K562 (cell line): ENCODE measurements around the gene RHOF. TPM values are rescaled to one million over a fixed set of nuclear protein-coding genes. Genes with fewer than 3 reads are reported as not detected.

ENCODE experiments used
- ATF4 ChIP-seq: fragments of 450-650 bp; formaldehyde crosslinking; IDR thresholded peaks from 2 replicates; pipeline ENCODE4 v1.4.0; 2022; ENCODE audit warnings: mild to moderate bottlenecking, moderate library complexity
- ATF7 ChIP-seq: fragments of 450-650 bp; IDR thresholded peaks from 2 replicates; pipeline ENCODE4 v1.7.1; 2014; ENCODE audit warnings: mild to moderate bottlenecking, moderate library complexity
- BRD9 ChIP-seq: fragments of 450-650 bp; IDR thresholded peaks from 2 replicates; pipeline ENCODE4 v1.6.1; 2018; ENCODE audit warnings: low read depth; ENCODE audit not compliant: partially characterized antibody
- CGGBP1 ChIP-seq: fragments of 250-450 bp; sonication (Bioruptor Pico); IDR thresholded peaks from 2 replicates; pipeline ENCODE4 v1.9.0; 2021; ENCODE audit warnings: mild to moderate bottlenecking
- E2F3 ChIP-seq: fragments of 250-450 bp; sonication (Bioruptor Pico); IDR thresholded peaks from 2 replicates; pipeline ENCODE4 v1.4.0; 2020; ENCODE audit warnings: mild to moderate bottlenecking
- ELK1 ChIP-seq: sonication (generic); formaldehyde crosslinking; IDR thresholded peaks from 2 replicates; pipeline ENCODE4 v1.8.1; 2022; ENCODE audit warnings: missing genetic modification reagents
- FOXK1 ChIP-seq: sonication (generic); formaldehyde crosslinking; IDR thresholded peaks from 2 replicates; pipeline ENCODE4 v1.8.0; 2022; ENCODE audit warnings: missing genetic modification reagents, mild to moderate bottlenecking, borderline replicate concordance
- HDAC3 ChIP-seq: fragments of 450-650 bp; IDR thresholded peaks from 2 replicates; pipeline ENCODE4 v1.6.1; 2018; ENCODE audit warnings: borderline replicate concordance, mild to moderate bottlenecking, moderate library complexity; ENCODE audit not compliant: partially characterized antibody
- HOXB6 ChIP-seq: fragments of 250-450 bp; sonication (Bioruptor Pico); IDR thresholded peaks from 2 replicates; pipeline ENCODE4 v1.5.1; 2022; ENCODE audit warnings: mild to moderate bottlenecking, borderline replicate concordance
- HSF4 ChIP-seq: fragments of 250-450 bp; sonication (Bioruptor Pico); IDR thresholded peaks from 2 replicates; pipeline ENCODE4 v2.1.2; 2022; ENCODE audit warnings: mild to moderate bottlenecking, moderate library complexity, borderline replicate concordance
- KAT8 ChIP-seq: fragments of 450-650 bp; IDR thresholded peaks from 2 replicates; pipeline ENCODE4 v1.6.1; 2016; ENCODE audit warnings: low read depth, mild to moderate bottlenecking
- KDM2B ChIP-seq: fragments of 250-450 bp; sonication (Bioruptor Pico); IDR thresholded peaks from 2 replicates; pipeline ENCODE4 v1.8.0; 2021; ENCODE audit warnings: mild to moderate bottlenecking, moderate library complexity
- MCM2 ChIP-seq: fragments of 450-650 bp; IDR thresholded peaks from 2 replicates; pipeline ENCODE4 v1.6.1; 2017; ENCODE audit warnings: low read depth, mild to moderate bottlenecking
- MEIS2 ChIP-seq: fragments of 450-650 bp; IDR thresholded peaks from 2 replicates; pipeline ENCODE4 v1.6.1; 2014; ENCODE audit warnings: mild to moderate bottlenecking; ENCODE audit not compliant: partially characterized antibody
- MYC ChIP-seq, 2 experiments: fragments of 250-450 bp in 1 of 2; sonication (Bioruptor Pico) in 1 of 2; IDR thresholded peaks; 2 replicates each; pipeline versions ENCODE4 v1.5.1 to v1.6.1; 2012 to 2021; ENCODE audit warnings: low read depth in 2 of 2, borderline replicate concordance in 1 of 2, improper control_type of control experiment in 1 of 2, low read length in 1 of 2, mild to moderate bottlenecking in 1 of 2, moderate library complexity in 1 of 2
- NFE2 ChIP-seq: IDR thresholded peaks from 2 replicates; pipeline ENCODE4 v1.6.1; 2014; ENCODE audit warnings: antibody characterized with exemption, low read depth
- PTBP1 ChIP-seq: fragments of 200-400 bp; formaldehyde crosslinking; IDR thresholded peaks from 2 replicates; pipeline ENCODE4 v1.6.1; 2017; ENCODE audit warnings: low read depth, low read length
- RBM15 ChIP-seq: fragments of 200-400 bp; formaldehyde crosslinking; IDR thresholded peaks from 2 replicates; pipeline ENCODE4 v1.6.1; 2018; ENCODE audit warnings: mild to moderate bottlenecking, low read length, moderate library complexity; ENCODE audit not compliant: insufficient read depth
- RCOR1 ChIP-seq, 2 experiments: IDR thresholded peaks; 2 replicates each; pipeline ENCODE4 v1.6.1; 2012; ENCODE audit warnings: low read depth in 2 of 2, low read length in 2 of 2, borderline replicate concordance in 1 of 2, improper control_type of control experiment in 1 of 2
- SOX6 ChIP-seq: fragments of 450-650 bp; IDR thresholded peaks from 2 replicates; pipeline ENCODE4 v1.6.1; 2014; ENCODE audit warnings: mild to moderate bottlenecking
- SREBF2 ChIP-seq: sonication (generic); formaldehyde crosslinking; IDR thresholded peaks from 2 replicates; pipeline ENCODE4 v1.4.0; 2020; ENCODE audit warnings: mild to moderate bottlenecking, missing genetic modification reagents
- SRSF7 ChIP-seq: fragments of 200-400 bp; formaldehyde crosslinking; optimal IDR thresholded peaks from 2 replicates; pipeline ENCODE3; 2017; ENCODE audit warnings: mild to moderate bottlenecking, low read depth, low read length
- SUPT5H ChIP-seq: fragments of 450-650 bp; IDR thresholded peaks from 2 replicates; pipeline ENCODE4 v1.6.1; 2016
- TGIF2 ChIP-seq: sonication (generic); formaldehyde crosslinking; IDR thresholded peaks from 2 replicates; pipeline ENCODE4 v1.8.1; 2022; ENCODE audit warnings: mild to moderate bottlenecking, missing genetic modification reagents, moderate library complexity
- ZNF140 ChIP-seq: fragments of 250-450 bp; sonication (Bioruptor Pico); IDR thresholded peaks from 2 replicates; pipeline ENCODE4 v1.8.0; 2021; ENCODE audit warnings: moderate library complexity, mild to moderate bottlenecking, inconsistent platforms
- ZNF143 ChIP-seq: sonication (generic); formaldehyde crosslinking; IDR thresholded peaks from 2 replicates; pipeline ENCODE4 v1.9.0; 2022; ENCODE audit warnings: mild to moderate bottlenecking, missing genetic modification reagents
- ZNF280B ChIP-seq: fragments of 250-450 bp; sonication (Bioruptor Pico); IDR thresholded peaks from 2 replicates; pipeline ENCODE4 v1.5.1; 2021; ENCODE audit warnings: mild to moderate bottlenecking
- polyA plus RNA-seq, 8 experiments: library from polyadenylated mRNA; depleted of rRNA in 4 of 8; stranded (reverse) in 5 of 8; unstranded in 3 of 8; fragments of >200 nt; fragmentation: Nextera tagmentation in 2 of 8; fragmentation: Illumina TruSeq in 1 of 8; extraction: Ambion mirVana in 2 of 8; extraction: Trizol in 1 of 8; gene quantifications; 2 replicates each; pipeline versions ENCODE4 v1.2.1 to v1.2.3, GENCODE V29; 2011 to 2014; ENCODE audit warnings: inconsistent platforms in 1 of 8, missing spikeins in 1 of 8
- total RNA-seq, 7 experiments: library from RNA; depleted of rRNA in 6 of 7; stranded (reverse); fragments of >200 nt in 6 of 7; fragmentation: Illumina TruSeq in 2 of 7; extraction: Trizol in 2 of 7; gene quantifications; 2 replicates each; pipeline versions ENCODE4 v1.2.1 to v1.2.3, GENCODE V29; 2011 to 2021; ENCODE audit warnings: low replicate concordance in 1 of 7

RHOF gene
- total and polyA plus RNA-seq, 9 of the 15 experiments (the other 6 are each of a cell fraction or from before 2014, with no cell fraction given), result 0.13 to 10.1 (median 4.0) TPM

GRCh38 chr12:121799156-121799841, 5.8 kb upstream of the RHOF start (continued):
- no peak for TF ChIP-seq ELK1 (CRISPR knock-in tag)
- TF ChIP-seq E2F3 (CRISPR knock-in tag), result no peak
- TF ChIP-seq ZNF280B (CRISPR knock-in tag), result no peak
- no peak for TF ChIP-seq ZNF140 (CRISPR knock-in tag)
- no peak for TF ChIP-seq ZNF143 (CRISPR knock-in tag)
- no peak for TF ChIP-seq KDM2B
- peak; percentile 43; the same call in 1 of the 2 replicates for TF ChIP-seq TGIF2 (CRISPR knock-in tag)
- TF ChIP-seq HOXB6 (CRISPR knock-in tag), result no peak
- TF ChIP-seq ATF7, result no peak
- TF ChIP-seq HSF4 (CRISPR knock-in tag), result no peak
- TF ChIP-seq KAT8, result no peak
- TF ChIP-seq FOXK1 (CRISPR knock-in tag), result no peak
- no peak for TF ChIP-seq SUPT5H
- no peak for TF ChIP-seq CGGBP1 (CRISPR knock-in tag)
- no peak for TF ChIP-seq RBM15
- no peak for TF ChIP-seq ATF4 (CRISPR knock-in tag)
- peak; percentile 97 for TF ChIP-seq MEIS2
- TF ChIP-seq PTBP1, result no peak
- TF ChIP-seq MYC (IDR thresholded peaks at IDR 0.05; ENCODE audit: low read depth, low read length), result 0 out of 2 replicates have a peak, but pooled peaks have one; percentile 23
- no peak for TF ChIP-seq MYC (CRISPR knock-in tag; IDR thresholded peaks at IDR 0.05; ENCODE audit: borderline replicate concordance, low read depth)
- TF ChIP-seq BRD9, result no peak
- TF ChIP-seq SRSF7, result no peak
- TF ChIP-seq RCOR1 (IDR thresholded peaks at IDR 0.05; ENCODE audit: borderline replicate concordance in 1 of 2, low read depth in 2 of 2, low read length in 2 of 2), result no peak
- no peak for TF ChIP-seq HDAC3
- TF ChIP-seq MCM2, result no peak
- TF ChIP-seq NFE2, result peak; percentile 27; the same call in 1 of the 2 replicates
- no peak for TF ChIP-seq SREBF2 (CRISPR knock-in tag)
- TF ChIP-seq SOX6, result no peak
